Neural cell (in vitro differentiated cells): Measurements from ENCODE around the gene KLHL11. TPM values are rescaled to one million over a fixed set of nuclear protein-coding genes. Genes with fewer than 3 reads are reported as not detected.

Experiments used
- H2AFZ ChIP-seq: fragments of 200-600, 300-800 bp; sonication (generic), shearing (Covaris generic); 2 replicates; pipeline ENCODE4 v1.6.0; 2014; ENCODE audit warnings: low read depth, mild to moderate bottlenecking, antibody characterized with exemption, low read length, moderate library complexity
- H3F3A ChIP-seq: fragments of 200-600 bp; shearing (Covaris generic); 2 replicates; pipeline ENCODE4 v1.6.1; 2016; ENCODE audit warnings: mild to moderate bottlenecking, moderate library complexity, mixed read lengths, antibody characterized with exemption, low read length; ENCODE audit not compliant: insufficient read depth, poor library complexity, severe bottlenecking
- H3K27ac ChIP-seq: fragments of 200-600, 300-800 bp; sonication (generic), shearing (Covaris generic); 2 replicates; pipeline ENCODE4 v1.5.1; 2014; ENCODE audit warnings: mild to moderate bottlenecking, low read length, moderate library complexity
- H3K27me3 ChIP-seq: fragments of 300-800, 200-600 bp; sonication (generic), shearing (Covaris generic); 2 replicates; pipeline ENCODE4 v1.6.0; 2014; ENCODE audit warnings: mild to moderate bottlenecking, low read depth, low read length, moderate library complexity; ENCODE audit not compliant: insufficient read depth
- H3K36me3 ChIP-seq: fragments of 300-800, 200-600 bp; sonication (generic), shearing (Covaris generic); 2 replicates; pipeline ENCODE4 v1.5.1; 2014; ENCODE audit warnings: mild to moderate bottlenecking, antibody characterized with exemption, low read length, moderate library complexity; ENCODE audit not compliant: insufficient read depth
- H3K4me2 ChIP-seq: fragments of 300-800, 200-600 bp; sonication (generic), shearing (Covaris generic); 2 replicates; pipeline ENCODE4 v1.6.0; 2014; ENCODE audit warnings: mild to moderate bottlenecking, low read length
- H3K4me3 ChIP-seq: fragments of 300-800, 200-600 bp; sonication (generic), shearing (Covaris generic); 2 replicates; pipeline ENCODE4 v1.5.1; 2014; ENCODE audit warnings: mild to moderate bottlenecking, low read length, moderate library complexity
- H3K79me2 ChIP-seq: fragments of 200-600 bp; shearing (Covaris generic); replicated peaks from 2 replicates; pipeline ENCODE4 v1.6.0; 2014; ENCODE audit warnings: mild to moderate bottlenecking, low read length, moderate library complexity; ENCODE audit not compliant: insufficient read depth
- H3K9ac ChIP-seq: fragments of 300-800, 200-600 bp; sonication (generic), shearing (Covaris generic); 2 replicates; pipeline ENCODE4 v1.6.1; 2016; ENCODE audit warnings: mild to moderate bottlenecking, low read length, mixed read lengths
- H3K9me2 ChIP-seq: fragments of 200-600 bp; shearing (Covaris generic); 2 replicates; pipeline ENCODE4 v1.6.1; 2016; ENCODE audit warnings: mild to moderate bottlenecking, low read length, mixed read lengths; ENCODE audit not compliant: insufficient read depth
- H3K9me3 ChIP-seq: fragments of 200-600, 300-800 bp; sonication (generic), shearing (Covaris generic); 2 replicates; pipeline ENCODE4 v1.6.1; 2016; ENCODE audit warnings: mild to moderate bottlenecking, mixed run types, low read length, moderate library complexity, mixed read lengths
- H4K20me1 ChIP-seq: fragments of 200-600 bp; shearing (Covaris generic); 2 replicates; pipeline ENCODE4 v1.6.1; 2016; ENCODE audit warnings: mild to moderate bottlenecking, mixed run types; ENCODE audit not compliant: insufficient read depth
- EP300 ChIP-seq: fragments of 450-650 bp; conservative IDR thresholded peaks from 2 replicates; pipeline ENCODE4 v1.6.1; 2014; ENCODE audit warnings: antibody characterized with exemption, mild to moderate bottlenecking, moderate library complexity; ENCODE audit not compliant: poor library complexity, severe bottlenecking
- EZH2 ChIP-seq: fragments of 200-600, 300-800 bp; shearing (Covaris generic), sonication (generic); IDR thresholded peaks from 2 replicates; pipeline ENCODE4 v1.6.1; 2014; ENCODE audit warnings: antibody characterized with exemption, low read length, borderline replicate concordance, mild to moderate bottlenecking; ENCODE audit not compliant: insufficient read depth, poor library complexity, severe bottlenecking
- MXI1 ChIP-seq: fragments of 450-650 bp; conservative IDR thresholded peaks from 2 replicates; pipeline ENCODE4 v1.6.1; 2014; ENCODE audit warnings: antibody characterized with exemption, mild to moderate bottlenecking; ENCODE audit not compliant: poor library complexity, severe bottlenecking
- POLR2AphosphoS5 ChIP-seq: IDR thresholded peaks from 2 replicates; pipeline ENCODE4 v1.6.1; 2012
- RAD21 ChIP-seq: fragments of 450-650 bp; conservative IDR thresholded peaks from 2 replicates; pipeline ENCODE4 v1.6.1; 2014; ENCODE audit warnings: antibody characterized with exemption, mild to moderate bottlenecking, moderate library complexity
- SMC3 ChIP-seq: fragments of 450-650 bp; conservative IDR thresholded peaks from 2 replicates; pipeline ENCODE4 v1.6.1; 2014; ENCODE audit warnings: antibody characterized with exemption, mild to moderate bottlenecking, moderate library complexity; ENCODE audit not compliant: poor library complexity
- TAF1 ChIP-seq: IDR thresholded peaks from 2 replicates; pipeline ENCODE4 v1.6.1; 2012; ENCODE audit warnings: low read depth
- polyA minus RNA-seq: library from RNA; depleted of rRNA, polyadenylated mRNA; stranded (reverse); fragments of >200 nt; gene quantifications from 2 replicates; pipeline ENCODE4 v1.2.3, GENCODE V29; 2014
- polyA plus RNA-seq: library from polyadenylated mRNA; depleted of rRNA; stranded (reverse); fragments of >200 nt; gene quantifications from 2 replicates; pipeline ENCODE4 v1.2.3, GENCODE V29; 2014
- TF ChIP-seq, protein P1 (sequence below): IDR thresholded peaks from 2 replicates; pipeline ENCODE4 v1.6.1; 2012; ENCODE audit warnings: borderline replicate concordance
- TF ChIP-seq, protein P2 (sequence below): fragments of 450-650 bp; IDR thresholded peaks from 2 replicates; pipeline ENCODE4 v1.5.1; 2014; ENCODE audit warnings: antibody characterized with exemption, mild to moderate bottlenecking, moderate library complexity; ENCODE audit not compliant: poor library complexity, severe bottlenecking

KLHL11 gene
- 30.3 and 31.1 TPM in 2 replicates for polyA plus RNA-seq
- polyA minus RNA-seq = 94.0 and 102 TPM in 2 replicates

- Histone ChIP-seq H2AFZ (peak within 1 kb of the TSS; percentile 96), H3K4me2 (peak within 1 kb of the TSS; percentile 71), H3K79me2 (peaks cover 36% of the 10 kb centered on the region), H3K4me3 (peak within 1 kb of the TSS; percentile 95), H3K36me3 (no peaks in the 10 kb centered on the region), H3K27me3 (no peaks in the 10 kb centered on the region), H3K27ac (peak within 1 kb of the TSS; percentile 96), H3K9ac (peak within 1 kb of the TSS; percentile 91), H3K9me2 (no peaks in the 10 kb centered on the region), H3F3A (no peaks in the 10 kb centered on the region), H4K20me1 (no peaks in the 10 kb centered on the region), H3K9me3 (no peaks in the 10 kb centered on the region)
- peak; percentile 57 for TF ChIP-seq EP300
- peak; percentile 94 for TF ChIP-seq TAF1
- TF ChIP-seq, protein P1, sequence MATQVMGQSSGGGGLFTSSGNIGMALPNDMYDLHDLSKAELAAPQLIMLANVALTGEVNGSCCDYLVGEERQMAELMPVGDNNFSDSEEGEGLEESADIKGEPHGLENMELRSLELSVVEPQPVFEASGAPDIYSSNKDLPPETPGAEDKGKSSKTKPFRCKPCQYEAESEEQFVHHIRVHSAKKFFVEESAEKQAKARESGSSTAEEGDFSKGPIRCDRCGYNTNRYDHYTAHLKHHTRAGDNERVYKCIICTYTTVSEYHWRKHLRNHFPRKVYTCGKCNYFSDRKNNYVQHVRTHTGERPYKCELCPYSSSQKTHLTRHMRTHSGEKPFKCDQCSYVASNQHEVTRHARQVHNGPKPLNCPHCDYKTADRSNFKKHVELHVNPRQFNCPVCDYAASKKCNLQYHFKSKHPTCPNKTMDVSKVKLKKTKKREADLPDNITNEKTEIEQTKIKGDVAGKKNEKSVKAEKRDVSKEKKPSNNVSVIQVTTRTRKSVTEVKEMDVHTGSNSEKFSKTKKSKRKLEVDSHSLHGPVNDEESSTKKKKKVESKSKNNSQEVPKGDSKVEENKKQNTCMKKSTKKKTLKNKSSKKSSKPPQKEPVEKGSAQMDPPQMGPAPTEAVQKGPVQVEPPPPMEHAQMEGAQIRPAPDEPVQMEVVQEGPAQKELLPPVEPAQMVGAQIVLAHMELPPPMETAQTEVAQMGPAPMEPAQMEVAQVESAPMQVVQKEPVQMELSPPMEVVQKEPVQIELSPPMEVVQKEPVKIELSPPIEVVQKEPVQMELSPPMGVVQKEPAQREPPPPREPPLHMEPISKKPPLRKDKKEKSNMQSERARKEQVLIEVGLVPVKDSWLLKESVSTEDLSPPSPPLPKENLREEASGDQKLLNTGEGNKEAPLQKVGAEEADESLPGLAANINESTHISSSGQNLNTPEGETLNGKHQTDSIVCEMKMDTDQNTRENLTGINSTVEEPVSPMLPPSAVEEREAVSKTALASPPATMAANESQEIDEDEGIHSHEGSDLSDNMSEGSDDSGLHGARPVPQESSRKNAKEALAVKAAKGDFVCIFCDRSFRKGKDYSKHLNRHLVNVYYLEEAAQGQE = peak; percentile 95
- TF ChIP-seq RAD21 = peak; percentile 19
- no peak for TF ChIP-seq EZH2
- peak; percentile 98 for TF ChIP-seq POLR2AphosphoS5
- peak; percentile 51 for TF ChIP-seq MXI1
- peak; percentile 30 for TF ChIP-seq SMC3
- TF ChIP-seq, protein P2, sequence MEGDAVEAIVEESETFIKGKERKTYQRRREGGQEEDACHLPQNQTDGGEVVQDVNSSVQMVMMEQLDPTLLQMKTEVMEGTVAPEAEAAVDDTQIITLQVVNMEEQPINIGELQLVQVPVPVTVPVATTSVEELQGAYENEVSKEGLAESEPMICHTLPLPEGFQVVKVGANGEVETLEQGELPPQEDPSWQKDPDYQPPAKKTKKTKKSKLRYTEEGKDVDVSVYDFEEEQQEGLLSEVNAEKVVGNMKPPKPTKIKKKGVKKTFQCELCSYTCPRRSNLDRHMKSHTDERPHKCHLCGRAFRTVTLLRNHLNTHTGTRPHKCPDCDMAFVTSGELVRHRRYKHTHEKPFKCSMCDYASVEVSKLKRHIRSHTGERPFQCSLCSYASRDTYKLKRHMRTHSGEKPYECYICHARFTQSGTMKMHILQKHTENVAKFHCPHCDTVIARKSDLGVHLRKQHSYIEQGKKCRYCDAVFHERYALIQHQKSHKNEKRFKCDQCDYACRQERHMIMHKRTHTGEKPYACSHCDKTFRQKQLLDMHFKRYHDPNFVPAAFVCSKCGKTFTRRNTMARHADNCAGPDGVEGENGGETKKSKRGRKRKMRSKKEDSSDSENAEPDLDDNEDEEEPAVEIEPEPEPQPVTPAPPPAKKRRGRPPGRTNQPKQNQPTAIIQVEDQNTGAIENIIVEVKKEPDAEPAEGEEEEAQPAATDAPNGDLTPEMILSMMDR = no peak
Measured at GRCh38 chr17:41864836-41865595, at the start of gene KLHL11. KLHL11 (minus strand) TSS chr17:41865423; CDS start chr17:41865370, 53 bp downstream.

DNA sequence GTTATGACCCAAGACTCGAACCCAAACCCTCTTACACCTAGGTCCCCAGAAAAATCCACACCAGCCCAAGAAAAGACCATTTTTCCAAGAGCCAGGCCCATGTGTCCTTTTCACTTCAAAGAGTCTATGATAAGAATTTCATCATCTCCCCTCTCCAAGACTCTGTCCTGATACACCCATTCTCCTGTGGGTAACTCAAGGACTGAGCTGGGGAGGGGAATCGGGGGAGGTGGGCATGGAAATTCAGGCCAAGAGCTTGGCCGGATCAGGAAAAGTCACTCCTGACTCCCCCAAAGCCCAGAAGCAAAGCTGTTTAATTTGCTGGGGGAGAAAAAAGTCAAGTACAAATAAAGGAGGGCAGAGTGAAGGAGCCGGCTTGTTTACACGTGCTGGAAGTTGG, 49.8 kb upstream of the KLHL11 start:
- Histone ChIP-seq H3K4me2 (no peak overlapping the region), H3K9ac (no peak overlapping the region)

More for the DNA sequence above, 49.8 kb upstream of the KLHL11 start:
- TF ChIP-seq EZH2 = no peak
- TF ChIP-seq TAF1 = no peak
- no peak for TF ChIP-seq POLR2AphosphoS5
- TF ChIP-seq, protein P1 = no peak
- TF ChIP-seq EP300 = no peak
- TF ChIP-seq RAD21 = no peak
- TF ChIP-seq SMC3 = no peak
- TF ChIP-seq MXI1 = no peak
- TF ChIP-seq, protein P2 = no peak
- H2AFZ ChIP-seq = no peak overlapping the region
- H3F3A ChIP-seq = no peaks in the 10 kb centered on the region
- no peak overlapping the region for H3K4me3 ChIP-seq
- no peak overlapping the region for H3K27ac ChIP-seq
- H3K27me3 ChIP-seq = no peaks in the 10 kb centered on the region
- H4K20me1 ChIP-seq = peaks cover 8% of the 10 kb centered on the region
- H3K79me2 ChIP-seq = peaks cover 64% of the 10 kb centered on the region
- H3K9me3 ChIP-seq = no peaks in the 10 kb centered on the region
- H3K36me3 ChIP-seq = peaks cover 6% of the 10 kb centered on the region
- H3K9me2 ChIP-seq = no peaks in the 10 kb centered on the region
